Type B pancreatic cell (in vitro differentiated cells): ENCODE measurements around the gene VWA5A. TPM values are rescaled to one million over a fixed set of nuclear protein-coding genes. Genes with fewer than 3 reads are reported as not detected.
"Not testable (repeated sequence)": the region's sequence is repeated elsewhere in the genome, so short reads cannot be mapped to it uniquely, and the experiment has no call there.

Experiments
- DNase-seq: peaks from one replicate; pipeline ENCODE4 v3.0.0; 2021; ENCODE audit warnings: mixed read lengths; ENCODE audit not compliant: unreplicated experiment; ENCODE audit errors: extremely low spot score
- H3K27ac Mint-ChIP-seq: 2 replicates; pipeline ENCODE4 v1.8.0; 2021; ENCODE audit warnings: mild to moderate bottlenecking, mixed read lengths
- H3K27me3 Mint-ChIP-seq: 2 replicates; pipeline ENCODE4 v1.8.0; 2021; ENCODE audit warnings: mixed read lengths
- H3K36me3 Mint-ChIP-seq: 2 replicates; pipeline ENCODE4 v1.8.0; 2021; ENCODE audit warnings: mixed read lengths
- H3K4me1 Mint-ChIP-seq: one replicate; pipeline ENCODE4 v1.8.0; 2021; ENCODE audit warnings: mixed read lengths; ENCODE audit not compliant: unreplicated experiment
- H3K4me3 Mint-ChIP-seq: 2 replicates; pipeline ENCODE4 v1.8.0; 2021; ENCODE audit warnings: mild to moderate bottlenecking, mixed read lengths
- H3K9me3 Mint-ChIP-seq: 2 replicates; pipeline ENCODE4 v1.8.0; 2021; ENCODE audit warnings: mixed read lengths
- total RNA-seq: library from RNA; stranded (reverse); gene quantifications from 2 replicates; pipeline ENCODE4 v1.2.1, GENCODE V29; 2021; ENCODE audit warnings: low replicate concordance
- TF ChIP-seq, protein P1 (sequence below): fragments of 200-600 bp; sonication (generic); conservative IDR thresholded peaks from 2 replicates; pipeline ENCODE4 v1.5.0; 2021; ENCODE audit warnings: antibody characterized with exemption, mild to moderate bottlenecking

Gene VWA5A
- total RNA-seq, 1 donor from 2014 or later = 29.7 TPM

DNA sequence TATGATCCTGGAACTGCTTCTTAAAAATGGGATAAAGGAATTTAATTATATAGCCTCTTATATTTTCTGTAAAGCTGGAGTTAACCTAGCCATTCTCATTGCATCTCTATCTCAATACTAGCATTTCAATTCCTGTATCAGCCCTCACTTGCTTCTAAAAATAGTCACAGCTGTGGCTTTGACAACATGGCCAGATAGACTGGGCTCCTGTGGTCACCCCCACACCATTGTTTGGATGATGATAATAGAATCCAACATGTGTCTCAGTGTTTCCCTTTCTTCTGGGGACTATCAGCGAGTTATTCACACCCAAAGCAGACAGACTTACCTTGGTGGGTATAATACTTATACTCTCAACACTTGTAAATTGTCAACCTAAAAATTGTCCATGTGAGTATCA lies 6.9 kb downstream of the VWA5A start:
- Mint-ChIP-seq H3K4me1 (peaks cover 8% of the 10 kb centered on the region), H3K9me3 (no peaks in the 10 kb centered on the region), H3K36me3 (peaks cover 33% of the 10 kb centered on the region), H3K4me3 (no peak overlapping the region), H3K27ac (no peak overlapping the region), H3K27me3 (no peaks in the 10 kb centered on the region)
- DNase-seq = no peak
- TF ChIP-seq, protein P1, sequence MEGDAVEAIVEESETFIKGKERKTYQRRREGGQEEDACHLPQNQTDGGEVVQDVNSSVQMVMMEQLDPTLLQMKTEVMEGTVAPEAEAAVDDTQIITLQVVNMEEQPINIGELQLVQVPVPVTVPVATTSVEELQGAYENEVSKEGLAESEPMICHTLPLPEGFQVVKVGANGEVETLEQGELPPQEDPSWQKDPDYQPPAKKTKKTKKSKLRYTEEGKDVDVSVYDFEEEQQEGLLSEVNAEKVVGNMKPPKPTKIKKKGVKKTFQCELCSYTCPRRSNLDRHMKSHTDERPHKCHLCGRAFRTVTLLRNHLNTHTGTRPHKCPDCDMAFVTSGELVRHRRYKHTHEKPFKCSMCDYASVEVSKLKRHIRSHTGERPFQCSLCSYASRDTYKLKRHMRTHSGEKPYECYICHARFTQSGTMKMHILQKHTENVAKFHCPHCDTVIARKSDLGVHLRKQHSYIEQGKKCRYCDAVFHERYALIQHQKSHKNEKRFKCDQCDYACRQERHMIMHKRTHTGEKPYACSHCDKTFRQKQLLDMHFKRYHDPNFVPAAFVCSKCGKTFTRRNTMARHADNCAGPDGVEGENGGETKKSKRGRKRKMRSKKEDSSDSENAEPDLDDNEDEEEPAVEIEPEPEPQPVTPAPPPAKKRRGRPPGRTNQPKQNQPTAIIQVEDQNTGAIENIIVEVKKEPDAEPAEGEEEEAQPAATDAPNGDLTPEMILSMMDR = no peak

- DNase-seq = no peak
- Mint-ChIP-seq H3K27me3 (no peaks in the 10 kb centered on the region), H3K27ac (no peak overlapping the region), H3K36me3 (peaks cover 33% of the 10 kb centered on the region), H3K9me3 (no peaks in the 10 kb centered on the region), H3K4me1 (peaks cover 8% of the 10 kb centered on the region), H3K4me3 (no peak overlapping the region)
- TF ChIP-seq, protein P1 = peak; percentile 45
Measured at GRCh38 chr11:124123622-124124021, 8.4 kb downstream of the VWA5A start.

DNA sequence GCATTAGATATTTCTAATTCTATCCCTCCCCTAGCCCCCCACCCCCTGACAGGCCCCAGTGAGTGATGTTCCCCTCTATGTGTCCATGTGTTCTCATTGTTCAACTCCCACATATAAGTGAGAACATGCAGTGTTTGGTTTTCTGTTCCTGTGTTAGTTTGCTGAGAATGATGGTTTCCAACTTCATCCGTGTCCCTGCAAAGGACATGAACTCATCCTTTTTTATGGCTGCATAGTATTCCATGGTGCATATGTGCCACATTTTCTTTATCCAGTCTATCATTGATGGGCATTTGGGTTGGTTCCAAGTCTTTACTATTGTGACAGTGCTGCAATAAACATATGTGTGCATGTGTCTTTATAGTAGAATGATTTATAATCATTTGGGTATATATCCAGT lies 11.9 kb downstream of the VWA5A start:
- not testable (repeated sequence) for H3K4me1 Mint-ChIP-seq, H3K27ac Mint-ChIP-seq, H3K9me3 Mint-ChIP-seq, DNase-seq, H3K27me3 Mint-ChIP-seq, H3K4me3 Mint-ChIP-seq
- H3K36me3 Mint-ChIP-seq = peaks cover 25% of the 10 kb centered on the region

DNA sequence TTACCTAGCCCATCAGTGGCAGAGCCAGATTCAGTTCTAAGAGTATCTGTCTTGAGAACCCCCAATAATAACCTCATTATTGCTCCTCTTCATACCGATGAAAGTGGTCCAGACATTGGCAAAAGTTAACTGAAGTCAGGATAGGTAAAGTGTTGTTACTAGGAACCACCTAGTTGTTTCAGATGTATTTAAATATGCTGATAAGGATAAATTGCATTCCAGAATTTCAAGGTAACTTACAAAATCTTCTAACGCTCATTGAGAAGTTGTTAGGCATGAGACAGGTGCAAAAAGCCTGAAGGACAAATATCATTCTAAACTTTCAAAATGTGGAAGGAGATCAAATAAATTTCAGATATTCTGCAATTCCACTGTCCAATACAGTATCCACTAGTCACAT lies 27.8 kb downstream of the VWA5A start:
- Mint-ChIP-seq H3K27me3 (no peaks in the 10 kb centered on the region), H3K4me1 (no peaks in the 10 kb centered on the region), H3K9me3 (peaks cover 6% of the 10 kb centered on the region), H3K27ac (no peak overlapping the region), H3K4me3 (no peak overlapping the region), H3K36me3 (peaks cover 10% of the 10 kb centered on the region)
- no peak for DNase-seq
- TF ChIP-seq, protein P1 = no peak

DNA sequence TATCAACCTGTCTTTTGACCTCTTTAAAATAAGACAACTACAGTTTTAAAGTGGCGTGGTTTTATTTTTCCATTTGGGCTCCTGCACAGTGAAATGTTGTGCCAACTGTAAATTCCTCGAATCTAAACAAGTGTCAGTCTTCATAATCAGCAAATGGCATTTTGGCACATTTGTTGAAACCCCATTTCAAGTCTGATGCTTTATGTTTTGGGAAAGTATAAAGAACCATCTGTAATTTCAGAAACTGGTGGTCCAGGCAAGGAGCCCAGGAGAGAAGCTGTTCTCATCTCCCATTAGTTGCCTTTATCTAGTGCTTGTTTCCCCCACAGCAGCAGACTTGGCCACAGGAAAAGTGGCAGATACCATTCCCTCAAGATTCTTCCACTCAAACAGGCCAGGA lies 32.7 kb downstream of the VWA5A start:
- no peaks in the 10 kb centered on the region for H3K36me3 Mint-ChIP-seq
- no peaks in the 10 kb centered on the region for H3K9me3 Mint-ChIP-seq
- no peak for DNase-seq
- H3K4me3 Mint-ChIP-seq = no peak overlapping the region
- TF ChIP-seq, protein P1 = no peak
- no peak overlapping the region for H3K27ac Mint-ChIP-seq
- H3K27me3 Mint-ChIP-seq = no peaks in the 10 kb centered on the region
- no peaks in the 10 kb centered on the region for H3K4me1 Mint-ChIP-seq

GRCh38 chr11:124150684-124151083 lies 35.4 kb downstream of the VWA5A start:
- peaks cover 4% of the 10 kb centered on the region for H3K27me3 Mint-ChIP-seq
- H3K4me1 Mint-ChIP-seq = no peaks in the 10 kb centered on the region
- H3K9me3 Mint-ChIP-seq = no peaks in the 10 kb centered on the region
- no peak for DNase-seq
- no peak overlapping the region for H3K4me3 Mint-ChIP-seq
- no peak overlapping the region for H3K27ac Mint-ChIP-seq
- TF ChIP-seq, protein P1 = no peak
- no peaks in the 10 kb centered on the region for H3K36me3 Mint-ChIP-seq
